Naive B cell (primary cell): ENCODE results near the gene SPNS3. TPM values are rescaled to one million over a fixed set of nuclear protein-coding genes. Genes with fewer than 3 reads are reported as not detected.

ENCODE experiments used
- ATAC-seq, 2 donors: fragments of 150-1000 bp; cut with Tn5 transposase; 2 replicates each; pipeline ENCODE4 v1.10.0; 2021; ENCODE audit warnings: low read depth in 2 of 2, mild to moderate bottlenecking in 2 of 2, moderate library complexity in 2 of 2
- DNase-seq: peaks from one replicate; pipeline ENCODE4 v3.0.0; 2022
- H3K27ac Mint-ChIP-seq, 6 donors: one replicate each; pipeline ENCODE4 v1.8.0; 2020 to 2022; ENCODE audit warnings: mild to moderate bottlenecking in 6 of 6, mixed read lengths in 6 of 6, moderate library complexity in 5 of 6, inconsistent platforms in 2 of 6
- H3K27me3 Mint-ChIP-seq, 3 donors: one replicate each; pipeline ENCODE4 v1.8.0; 2021 to 2022; ENCODE audit warnings: mixed read lengths in 3 of 3, mild to moderate bottlenecking in 1 of 3
- H3K36me3 Mint-ChIP-seq, 2 donors: one replicate each; pipeline ENCODE4 v1.8.0; 2020 to 2022; ENCODE audit warnings: mixed read lengths in 2 of 2, inconsistent platforms in 1 of 2, mild to moderate bottlenecking in 1 of 2
- H3K4me1 Mint-ChIP-seq, 3 donors: one replicate each; pipeline ENCODE4 v1.8.0; 2020 to 2022; ENCODE audit warnings: mixed read lengths in 3 of 3, inconsistent platforms in 1 of 3, mild to moderate bottlenecking in 1 of 3, moderate library complexity in 1 of 3
- H3K4me3 Mint-ChIP-seq, 8 donors: one replicate each; pipeline ENCODE4 v1.8.0; 2020 to 2022; ENCODE audit warnings: mild to moderate bottlenecking in 8 of 8, mixed read lengths in 8 of 8, moderate library complexity in 8 of 8, inconsistent platforms in 2 of 8
- H3K9me3 Mint-ChIP-seq, 7 donors: one replicate each; pipeline ENCODE4 v1.8.0; 2020 to 2022; ENCODE audit warnings: mixed read lengths in 7 of 7, mild to moderate bottlenecking in 5 of 7, inconsistent platforms in 2 of 7, moderate library complexity in 1 of 7
- polyA plus RNA-seq, 6 donors: library from polyadenylated mRNA; unstranded; fragments of 300-500 nt; fragmentation: Illumina TruSeq; gene quantifications; one replicate each; pipeline ENCODE4 v1.2.3, GENCODE V29; 2021; ENCODE audit warnings: low read depth in 6 of 6

The SPNS3 gene
- polyA plus RNA-seq, 6 donors from 2014 or later: 0.36 to 1.3 (median 0.59) TPM; not detected in 1

DNA sequence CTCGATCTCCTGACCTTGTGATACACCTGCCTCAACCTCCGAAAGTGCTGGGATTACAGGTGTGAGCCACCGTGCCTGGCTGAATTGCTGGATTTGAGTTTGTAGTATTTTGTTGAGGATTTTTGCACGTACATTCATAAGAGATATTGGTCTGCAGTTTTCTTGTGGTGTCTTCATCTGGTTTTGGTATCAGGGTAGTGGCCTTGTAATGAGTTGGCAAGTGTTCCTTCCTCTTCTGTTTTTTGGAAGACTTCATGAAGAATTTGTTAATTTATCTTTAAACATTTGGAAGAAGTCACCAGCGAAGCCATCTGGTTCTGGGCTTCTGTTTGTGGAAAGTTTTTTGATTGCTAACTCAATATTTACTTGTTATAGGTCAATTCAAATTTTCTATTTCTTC is 26.9 kb downstream of the SPNS3 start:
- Mint-ChIP-seq H3K4me1 (no peaks in the 10 kb centered on the region), H3K36me3 (peaks cover 0 to 9% of the 10 kb centered on the region in 2 donors), H3K4me3 (no peak overlapping the region), H3K27me3 (no peaks in the 10 kb centered on the region), H3K27ac (no peak overlapping the region), H3K9me3 (peaks cover 7 to 14% (median 10%) of the 10 kb centered on the region in 7 donors)
- DNase-seq: no peak
- no peak for ATAC-seq

DNA sequence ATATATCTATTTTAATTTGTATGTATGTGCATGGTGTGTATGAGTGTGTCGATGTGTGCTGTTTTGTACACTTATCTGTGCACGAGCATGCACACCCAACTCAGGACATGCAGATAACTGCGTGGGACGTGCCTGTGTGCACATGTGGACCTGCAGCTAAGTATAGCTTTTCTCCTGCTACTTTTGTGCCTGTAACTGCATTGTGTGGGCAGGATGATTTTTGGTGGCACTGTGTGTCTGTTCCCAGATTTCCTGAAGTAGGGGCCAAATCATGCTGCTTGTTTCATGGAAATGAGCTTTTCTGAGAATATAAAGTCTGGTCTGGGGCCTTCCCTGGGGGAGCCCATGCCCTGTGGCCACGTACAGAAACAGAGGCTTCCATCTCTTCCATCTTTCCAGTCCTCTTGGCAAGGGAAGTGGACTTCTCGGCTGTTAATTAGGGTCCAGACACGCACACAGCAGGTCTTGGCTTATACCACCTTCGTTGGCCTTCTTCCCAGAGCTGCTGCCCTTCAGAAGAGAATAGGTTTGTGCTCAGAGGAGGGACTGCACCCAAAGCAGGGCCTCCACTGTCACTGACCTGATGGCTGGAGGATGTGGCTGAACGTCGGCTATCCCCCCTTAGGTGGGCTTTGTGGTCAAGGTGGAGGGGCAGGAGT is 30.2 kb downstream of the SPNS3 start:
- Mint-ChIP-seq H3K9me3 (peaks cover 7 to 14% (median 10%) of the 10 kb centered on the region in 7 donors), H3K4me1 (no peaks in the 10 kb centered on the region), H3K4me3 (no peak overlapping the region), H3K36me3 (peaks cover 0 to 9% of the 10 kb centered on the region in 2 donors), H3K27me3 (no peaks in the 10 kb centered on the region), H3K27ac (peak overlapping the region in 1 of 6 donors; percentile 39)
- no peak for DNase-seq
- no peak for ATAC-seq

DNA sequence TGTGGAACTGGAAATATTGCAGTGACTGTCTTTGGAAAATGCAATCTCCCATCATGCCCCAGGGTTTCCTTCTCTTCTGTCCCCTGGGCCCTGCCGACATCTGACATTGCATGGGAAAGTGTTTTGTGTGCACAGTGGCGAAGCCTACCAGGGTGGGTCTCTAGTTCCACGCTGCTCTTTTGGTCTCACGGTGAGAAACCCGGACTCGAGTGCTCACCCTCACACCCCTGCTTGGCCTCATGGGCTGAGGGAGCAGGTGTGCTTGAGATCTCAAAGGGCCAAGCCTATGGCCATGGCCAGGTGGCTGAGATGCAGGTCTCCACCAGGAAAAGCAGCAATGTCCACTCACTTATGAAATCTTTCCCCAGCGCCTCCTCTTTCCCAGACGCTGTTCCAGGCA is 32.0 kb downstream of the SPNS3 start:
- ATAC-seq (no peak), DNase-seq (no peak)
- H3K36me3 Mint-ChIP-seq: no peaks in the 10 kb centered on the region
- no peaks in the 10 kb centered on the region for H3K27me3 Mint-ChIP-seq
- peak overlapping the region in 1 of 6 donors; percentile 41 for H3K27ac Mint-ChIP-seq
- H3K4me3 Mint-ChIP-seq: no peak overlapping the region
- no peaks in the 10 kb centered on the region for H3K4me1 Mint-ChIP-seq
- H3K9me3 Mint-ChIP-seq: peaks cover 0 to 5% (median 2%) of the 10 kb centered on the region in 7 donors

DNA sequence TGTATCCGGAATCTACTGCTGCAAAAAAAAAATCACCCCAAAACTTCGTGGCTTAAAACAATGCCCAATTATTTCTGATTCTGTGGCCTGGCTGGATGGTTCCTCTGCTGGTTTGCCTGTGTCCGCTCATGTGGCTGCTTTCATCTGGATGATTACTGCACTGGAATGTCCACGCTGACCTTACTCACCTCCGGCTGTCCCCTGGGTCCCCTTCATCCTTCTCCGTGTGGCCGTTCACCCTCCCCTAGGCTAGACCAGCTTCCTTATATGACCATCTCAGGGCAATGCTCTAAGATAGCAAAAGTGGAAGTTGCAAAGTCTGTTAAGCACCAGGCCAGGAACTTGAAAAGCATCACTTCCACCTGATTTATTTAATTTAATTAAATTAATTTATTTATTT is 33.5 kb downstream of the SPNS3 start:
- no peak for ATAC-seq

DNA sequence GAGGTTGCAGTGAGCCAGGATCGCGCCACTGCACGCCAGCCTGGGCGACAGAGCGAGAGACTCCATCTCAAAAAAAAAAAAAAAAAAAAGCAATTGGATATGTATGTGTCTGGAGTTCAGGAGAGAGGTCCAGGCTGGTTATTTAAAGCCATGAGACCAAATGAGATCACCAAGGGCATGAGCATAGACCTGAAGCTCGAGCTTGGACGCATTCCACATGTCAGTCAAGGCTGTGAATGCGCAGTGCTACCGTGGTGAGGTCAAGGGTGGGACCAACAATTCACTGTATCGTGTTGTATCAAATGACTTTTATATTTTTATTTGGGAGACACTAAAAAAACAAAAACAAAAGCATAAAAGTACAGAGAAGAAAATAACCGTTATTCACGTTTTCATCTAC is 35.8 kb downstream of the SPNS3 start:
- H3K9me3 Mint-ChIP-seq: no peaks in the 10 kb centered on the region
- H3K27ac Mint-ChIP-seq: no peak overlapping the region

More for the DNA sequence above, 33.5 kb downstream of the SPNS3 start:
- H3K36me3 Mint-ChIP-seq: no peaks in the 10 kb centered on the region
- H3K27me3 Mint-ChIP-seq: no peaks in the 10 kb centered on the region
- no peaks in the 10 kb centered on the region for H3K9me3 Mint-ChIP-seq
- no peak overlapping the region for H3K4me3 Mint-ChIP-seq
- DNase-seq: no peak
- peak overlapping the region in 1 of 6 donors; percentile 38 for H3K27ac Mint-ChIP-seq
- no peaks in the 10 kb centered on the region for H3K4me1 Mint-ChIP-seq

DNA sequence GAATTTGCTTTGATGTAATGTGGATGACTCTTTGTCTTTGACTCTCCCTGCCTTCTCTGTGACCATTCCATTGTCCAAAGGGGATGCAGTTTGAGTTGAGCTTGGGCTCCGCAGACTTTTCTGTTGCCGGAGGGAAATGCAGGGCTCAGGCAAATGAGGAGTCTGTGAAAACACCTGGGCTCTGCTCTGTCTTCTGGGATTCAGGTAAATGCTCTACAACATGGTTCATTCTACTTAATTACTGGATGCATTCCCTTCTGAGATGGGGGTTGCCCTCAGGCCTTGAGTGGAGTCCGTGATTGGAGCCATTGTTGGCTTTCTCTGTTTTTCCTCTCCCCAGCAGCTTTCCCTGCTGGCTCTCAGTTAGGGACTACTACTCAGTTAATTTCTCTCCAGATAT is 38.5 kb downstream of the SPNS3 start:
- Mint-ChIP-seq H3K4me3 (no peak overlapping the region), H3K27ac (peak overlapping the region in 1 of 6 donors; percentile 72), H3K4me1 (no peaks in the 10 kb centered on the region), H3K36me3 (no peaks in the 10 kb centered on the region), H3K27me3 (no peaks in the 10 kb centered on the region), H3K9me3 (no peaks in the 10 kb centered on the region)
- ATAC-seq: no peak
- DNase-seq: no peak

More for the DNA sequence above, 35.8 kb downstream of the SPNS3 start:
- H3K36me3 Mint-ChIP-seq: no peaks in the 10 kb centered on the region
- ATAC-seq: no peak
- H3K4me1 Mint-ChIP-seq: no peaks in the 10 kb centered on the region
- DNase-seq: no peak
- no peaks in the 10 kb centered on the region for H3K27me3 Mint-ChIP-seq
- no peak overlapping the region for H3K4me3 Mint-ChIP-seq

DNA sequence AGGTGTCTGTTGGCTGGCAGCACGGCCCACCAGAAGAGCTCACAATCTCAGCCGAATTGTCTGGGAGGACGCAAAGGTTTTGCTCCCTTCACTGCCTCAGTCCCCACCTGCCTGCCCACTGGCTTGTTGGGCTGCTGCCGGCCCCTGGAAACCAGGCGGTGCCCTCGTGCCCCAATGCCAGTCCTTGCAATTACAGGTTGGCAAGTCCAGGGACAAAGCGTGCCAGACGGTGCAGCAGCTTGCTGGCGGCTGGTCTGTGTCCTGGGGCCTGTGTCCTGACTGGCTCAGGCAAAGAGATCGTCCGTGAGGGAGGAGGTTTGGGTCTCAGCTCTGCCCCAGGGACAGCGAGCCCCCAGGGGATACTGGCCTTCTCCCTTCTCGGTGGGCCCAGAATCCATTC is 40.4 kb downstream of the SPNS3 start:
- H3K36me3 Mint-ChIP-seq: no peaks in the 10 kb centered on the region
- no peaks in the 10 kb centered on the region for H3K4me1 Mint-ChIP-seq
- H3K27ac Mint-ChIP-seq: no peak overlapping the region
- no peaks in the 10 kb centered on the region for H3K27me3 Mint-ChIP-seq
- DNase-seq: no peak
- H3K9me3 Mint-ChIP-seq: no peaks in the 10 kb centered on the region
- no peak for ATAC-seq
- H3K4me3 Mint-ChIP-seq: no peak overlapping the region

DNA sequence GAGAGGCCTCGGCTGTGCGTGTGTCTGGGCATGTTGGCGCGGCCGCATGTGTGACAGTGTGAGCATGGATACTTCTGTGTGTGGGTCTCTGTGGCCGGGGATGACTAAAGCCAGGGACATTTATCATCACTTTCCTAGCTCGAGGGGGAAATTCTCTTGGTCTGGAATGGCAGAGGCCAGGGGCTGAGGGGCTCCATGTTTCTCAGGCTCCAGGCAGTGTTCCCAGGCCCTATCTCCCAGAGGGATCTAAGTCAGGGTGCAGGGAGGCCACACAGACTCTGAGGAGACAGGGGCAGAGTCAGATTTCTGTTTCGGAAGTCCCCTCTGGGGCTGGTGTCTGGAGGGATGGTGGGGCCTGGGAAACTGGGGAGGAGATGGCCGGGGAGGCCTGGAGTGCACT is 41.3 kb downstream of the SPNS3 start:
- H3K27me3 Mint-ChIP-seq: no peaks in the 10 kb centered on the region
- no peak for DNase-seq
- H3K4me1 Mint-ChIP-seq: no peaks in the 10 kb centered on the region
- H3K9me3 Mint-ChIP-seq: no peaks in the 10 kb centered on the region
- no peak overlapping the region for H3K4me3 Mint-ChIP-seq
- no peaks in the 10 kb centered on the region for H3K36me3 Mint-ChIP-seq
- ATAC-seq: no peak
- H3K27ac Mint-ChIP-seq: peak overlapping the region in 3 of 6 donors; percentile 21 to 85 (median 26)

DNA sequence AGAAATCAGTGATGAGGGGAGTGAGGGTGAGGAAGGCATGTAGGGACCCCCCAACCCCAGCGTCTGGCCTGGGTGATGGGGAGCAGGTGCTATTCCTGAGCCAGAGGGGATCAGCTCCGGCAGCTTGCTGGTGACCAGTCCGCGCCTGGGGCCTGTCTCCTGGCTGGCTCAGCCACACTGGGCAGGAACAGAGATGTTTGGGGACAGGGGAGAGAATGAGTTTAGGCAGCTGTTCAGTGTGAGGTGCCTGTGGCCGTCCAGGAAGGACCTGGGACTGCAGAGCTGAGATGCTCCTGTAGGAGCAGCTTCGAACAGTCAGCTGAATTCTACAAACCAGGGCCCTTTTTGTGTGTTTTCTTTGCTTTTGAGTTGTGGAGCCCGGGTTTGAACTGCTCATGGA is 41.7 kb downstream of the SPNS3 start:
- no peaks in the 10 kb centered on the region for H3K27me3 Mint-ChIP-seq
- no peaks in the 10 kb centered on the region for H3K4me1 Mint-ChIP-seq
- DNase-seq: no peak
- H3K9me3 Mint-ChIP-seq: no peaks in the 10 kb centered on the region
- no peak for ATAC-seq
- no peak overlapping the region for H3K4me3 Mint-ChIP-seq
- H3K36me3 Mint-ChIP-seq: no peaks in the 10 kb centered on the region
- peak overlapping the region in 1 of 6 donors; percentile 85 for H3K27ac Mint-ChIP-seq

DNA sequence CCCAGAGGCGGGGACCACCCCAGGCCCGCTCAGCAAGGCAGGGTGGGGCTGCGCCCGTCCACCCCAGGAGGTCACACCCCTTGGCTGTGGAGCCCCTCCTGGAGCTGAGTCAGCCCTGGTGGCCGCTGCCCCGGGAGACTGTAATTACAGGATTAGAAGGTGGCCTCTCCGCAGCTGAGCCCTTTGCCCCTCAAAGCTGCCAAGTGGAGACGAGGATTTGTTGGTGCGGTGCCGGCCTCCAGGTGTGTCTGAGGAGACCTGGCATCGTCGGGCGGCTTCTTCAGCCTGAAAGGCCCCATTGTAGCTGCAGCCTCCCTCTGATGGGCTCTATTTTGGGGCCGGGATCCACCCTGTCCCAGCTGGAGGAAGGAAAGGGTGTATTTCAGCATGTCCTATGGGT is 42.3 kb downstream of the SPNS3 start:
- Mint-ChIP-seq H3K27ac (no peak overlapping the region), H3K27me3 (no peaks in the 10 kb centered on the region), H3K9me3 (no peaks in the 10 kb centered on the region), H3K4me1 (peaks cover 4 to 5% (median 4%) of the 10 kb centered on the region in 3 donors), H3K4me3 (no peak overlapping the region), H3K36me3 (no peaks in the 10 kb centered on the region)
- ATAC-seq (no peak), DNase-seq (no peak)

DNA sequence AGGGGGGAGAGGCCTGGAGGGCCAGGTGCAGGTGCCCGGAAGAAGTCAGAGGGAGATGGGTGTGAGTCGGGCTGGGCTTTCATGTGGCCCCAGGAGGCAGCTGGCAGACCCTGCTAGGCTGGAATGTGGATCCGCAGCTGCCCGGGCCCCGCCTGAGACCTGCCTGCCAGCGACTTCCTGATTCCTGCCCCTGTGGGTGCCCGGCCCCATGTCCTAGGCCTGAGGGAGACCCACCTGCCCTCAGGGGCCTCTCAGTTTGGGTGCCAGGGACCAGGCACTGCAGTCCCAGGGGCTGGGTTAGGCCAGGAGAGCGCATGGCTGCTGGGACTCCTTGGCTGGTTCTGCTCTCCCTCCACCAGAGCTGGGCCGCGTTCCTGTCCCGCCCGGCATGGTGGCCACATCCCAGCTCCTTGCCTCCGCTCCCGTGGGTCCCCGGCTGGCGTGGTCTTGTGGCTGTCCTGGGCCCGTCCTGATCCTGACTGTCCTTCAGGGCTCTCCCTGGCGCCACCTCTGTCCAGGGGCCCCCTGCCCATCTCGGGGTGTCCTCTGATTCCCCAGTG is 42.9 kb downstream of the SPNS3 start:
- no peaks in the 10 kb centered on the region for H3K9me3 Mint-ChIP-seq
- no peaks in the 10 kb centered on the region for H3K36me3 Mint-ChIP-seq
- DNase-seq (no peak), ATAC-seq (no peak)
- no peak overlapping the region for H3K4me3 Mint-ChIP-seq
- H3K27ac Mint-ChIP-seq: peak overlapping the region in 1 of 6 donors; percentile 25
- H3K27me3 Mint-ChIP-seq: no peaks in the 10 kb centered on the region
- peaks cover 9 to 10% (median 10%) of the 10 kb centered on the region in 3 donors for H3K4me1 Mint-ChIP-seq

DNA sequence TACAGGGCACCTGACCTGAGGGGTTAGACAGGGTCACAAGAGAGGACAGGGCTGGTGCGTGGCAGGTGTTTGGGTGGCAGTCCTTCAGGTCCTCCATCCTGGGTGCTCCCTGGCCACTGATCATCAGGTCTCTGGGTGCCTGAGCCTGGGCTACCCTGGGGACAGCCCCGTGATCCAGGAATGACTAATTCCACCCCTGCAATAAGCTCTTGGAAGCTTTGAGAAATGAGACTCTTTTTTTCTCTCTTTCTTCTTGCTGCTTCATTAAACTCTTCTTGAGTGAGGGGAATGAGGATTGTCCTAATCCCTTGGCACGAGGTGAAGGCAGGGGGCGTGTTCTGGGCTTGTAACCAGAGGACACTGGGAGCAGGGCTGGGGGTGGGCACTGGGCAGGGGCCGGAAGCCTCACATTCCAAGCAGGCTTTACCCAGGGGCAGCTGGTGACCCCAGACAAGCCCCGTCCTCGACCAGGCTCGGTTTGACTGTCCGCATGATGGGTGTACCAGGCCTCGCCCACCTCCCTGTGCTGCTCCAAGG is 43.6 kb downstream of the SPNS3 start:
- Mint-ChIP-seq H3K27ac (peak overlapping the region in 1 of 6 donors; percentile 83), H3K4me3 (no peak overlapping the region), H3K36me3 (no peaks in the 10 kb centered on the region), H3K9me3 (no peaks in the 10 kb centered on the region), H3K27me3 (no peaks in the 10 kb centered on the region), H3K4me1 (peaks cover 10 to 11% (median 10%) of the 10 kb centered on the region in 3 donors)
- no peak for ATAC-seq
- no peak for DNase-seq

DNA sequence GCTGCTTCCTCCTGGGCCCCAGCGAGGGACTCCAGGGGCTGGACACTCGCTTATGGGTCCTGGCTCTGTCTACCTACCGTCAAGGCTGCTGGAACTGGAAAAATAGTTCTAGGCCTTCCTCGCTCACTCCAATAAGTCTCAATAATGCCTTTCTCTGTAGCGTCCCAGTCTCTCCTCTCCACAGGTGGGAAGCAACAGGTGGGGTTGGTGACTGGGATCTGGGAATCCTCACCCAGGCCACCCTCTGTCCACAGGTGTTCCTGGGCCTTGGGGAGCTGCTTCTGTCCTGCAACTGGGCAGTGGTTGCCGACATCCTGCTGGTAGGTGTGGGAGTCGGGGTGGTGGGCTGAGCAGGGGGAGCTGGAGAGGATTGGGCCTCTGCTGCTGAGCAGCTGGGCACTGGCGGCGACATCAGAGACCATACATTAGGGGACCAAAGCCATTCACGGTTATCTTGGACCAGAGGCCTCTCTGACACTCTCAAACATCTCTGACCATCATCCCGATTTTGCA is 44.6 kb downstream of the SPNS3 start:
- no peak for ATAC-seq
- Mint-ChIP-seq H3K27me3 (no peaks in the 10 kb centered on the region), H3K4me1 (peaks cover 10 to 15% (median 11%) of the 10 kb centered on the region in 3 donors), H3K4me3 (no peak overlapping the region), H3K36me3 (no peaks in the 10 kb centered on the region), H3K27ac (no peak overlapping the region), H3K9me3 (no peaks in the 10 kb centered on the region)
- DNase-seq: no peak
